IMR-90 (cell line): Measurements from ENCODE around the gene KRT83. TPM values are rescaled to one million over a fixed set of nuclear protein-coding genes. Genes with fewer than 3 reads are reported as not detected.

Experiments
- polyA plus RNA-seq, 3 experiments: library from polyadenylated mRNA; depleted of rRNA; stranded (reverse); fragments of >200 nt; gene quantifications; 2 replicates each; pipeline ENCODE4 v1.2.3, GENCODE V29; 2012; ENCODE audit warnings: low replicate concordance in 1 of 3
- total RNA-seq: library from RNA; depleted of rRNA; stranded (reverse); fragments of >200 nt; gene quantifications from 2 replicates; pipeline ENCODE4 v1.2.3, GENCODE V29; 2012; rRNA removed

The KRT83 gene
- total and polyA plus RNA-seq, 2 of the 4 experiments (the other 2 are of a cell fraction), result not detected

Other genes with a start within 250 kb of the KRT83 start
- not detected in 2 replicates for gene SMIM41, start 241.7 kb downstream of the KRT83 start, total RNA-seq
- not detected in 2 replicates for gene SMIM41, start 241.7 kb downstream of the KRT83 start, polyA plus RNA-seq (2012; rRNA removed)
- gene KRT80, start 129.4 kb downstream of the KRT83 start, total RNA-seq, result 0.54 and 0.56 TPM in 2 replicates
- 3.4 TPM in 2 replicates for gene KRT80, start 129.4 kb downstream of the KRT83 start, polyA plus RNA-seq (2012; rRNA removed)
- gene KRT7, start 88.2 kb downstream of the KRT83 start, total RNA-seq, result 0.54 and 1.4 TPM in 2 replicates
- gene KRT7, start 88.2 kb downstream of the KRT83 start, polyA plus RNA-seq (2012; rRNA removed), result 1.4 and 1.7 TPM in 2 replicates
- not detected in 2 replicates for gene KRT86, start 46.8 kb downstream of the KRT83 start, total RNA-seq
- gene KRT86, start 46.8 kb downstream of the KRT83 start, polyA plus RNA-seq (2012; rRNA removed), result 0.06 TPM in 1 of 2 replicates, not detected in the other
- under 0.01 TPM in 2 replicates for gene KRT81, start 29.9 kb downstream of the KRT83 start, total RNA-seq
- 0.05 and 0.29 TPM in 2 replicates for gene KRT81, start 29.9 kb downstream of the KRT83 start, polyA plus RNA-seq (2012; rRNA removed)
- not detected in 2 replicates for gene KRT85, start 46.1 kb upstream of the KRT83 start, total RNA-seq
- gene KRT85, start 46.1 kb upstream of the KRT83 start, polyA plus RNA-seq (2012; rRNA removed), result not detected in 2 replicates
- gene KRT84, start 64.3 kb upstream of the KRT83 start, total RNA-seq, result not detected in 2 replicates
- gene KRT84, start 64.3 kb upstream of the KRT83 start, polyA plus RNA-seq (2012; rRNA removed), result not detected in 2 replicates
- gene KRT82, start 84.9 kb upstream of the KRT83 start, total RNA-seq, result not detected in 2 replicates
- not detected in 2 replicates for gene KRT82, start 84.9 kb upstream of the KRT83 start, polyA plus RNA-seq (2012; rRNA removed)
- not detected in 2 replicates for gene KRT75, start 113.0 kb upstream of the KRT83 start, total RNA-seq
- not detected in 2 replicates for gene KRT75, start 113.0 kb upstream of the KRT83 start, polyA plus RNA-seq (2012; rRNA removed)
- gene KRT6B, start 130.7 kb upstream of the KRT83 start, total RNA-seq, result not detected in 2 replicates
- gene KRT6B, start 130.7 kb upstream of the KRT83 start, polyA plus RNA-seq (2012; rRNA removed), result not detected in 2 replicates
- not detected in 2 replicates for gene KRT6C, start 152.4 kb upstream of the KRT83 start, total RNA-seq
- not detected in 2 replicates for gene KRT6C, start 152.4 kb upstream of the KRT83 start, polyA plus RNA-seq (2012; rRNA removed)
- gene KRT6A, start 171.9 kb upstream of the KRT83 start, total RNA-seq, result not detected in 2 replicates
- not detected in 2 replicates for gene KRT6A, start 171.9 kb upstream of the KRT83 start, polyA plus RNA-seq (2012; rRNA removed)
- gene KRT5, start 199.0 kb upstream of the KRT83 start, total RNA-seq, result not detected in 2 replicates
- not detected in 2 replicates for gene KRT5, start 199.0 kb upstream of the KRT83 start, polyA plus RNA-seq (2012; rRNA removed)
- gene KRT71, start 231.7 kb upstream of the KRT83 start, total RNA-seq, result not detected in 2 replicates
- not detected in 2 replicates for gene KRT71, start 231.7 kb upstream of the KRT83 start, polyA plus RNA-seq (2012; rRNA removed)